Measurements from ENCODE around the gene PHRF1. TPM values are rescaled to one million over a fixed set of nuclear protein-coding genes. Genes with fewer than 3 reads are reported as not detected.
A peak's percentile ranks its signal among the peaks of the same experiment; 100 is the strongest.

The PHRF1 gene
- total RNA-seq, 3 donors from 2014 or later (not counting 1 experiment from before 2014, with no cell fraction given), result 46.1 to 52.0 (median 46.9) TPM

DNA sequence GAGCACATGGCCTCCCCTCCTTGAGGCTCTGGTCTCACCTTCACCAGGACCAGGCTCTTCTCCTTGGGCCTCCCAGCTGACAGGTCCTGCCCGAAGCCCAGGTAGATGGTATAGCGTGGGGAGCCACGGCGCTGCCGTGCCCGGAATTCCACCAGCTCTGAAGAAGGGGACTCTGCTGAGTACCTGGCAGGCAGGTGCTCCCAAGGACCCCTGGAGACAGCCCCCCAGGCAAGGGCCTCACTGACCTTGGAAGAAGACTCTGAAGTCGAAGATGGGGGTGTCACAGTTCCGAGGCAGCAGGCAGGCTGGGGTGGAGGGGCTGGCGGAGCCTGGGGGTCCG, 36.7 kb downstream of the PHRF1 start:
- DNase-seq (no peak), ATAC-seq (no peak)
- intact Hi-C loops (cut with micrococcal nuclease), result loop anchor here (10.0 kb wide), 1 partner anchor 112 kb away; no protein-coding TSS in a partner anchor
- H3K27me3 Mint-ChIP-seq (ENCODE audit: low read depth in 2 of 2), result no peaks in the 10 kb centered on the region
- peaks cover 39% of the 10 kb centered on the region for H3K4me1 ChIP-seq (ENCODE audit: control insufficient read depth, insufficient read depth, low read length)
- no peak overlapping the region for H3K27ac ChIP-seq (ENCODE audit: low read length)
- H3K4me1 Mint-ChIP-seq, result peaks cover 6 to 22% of the 10 kb centered on the region in 2 donors
- H3K27me3 ChIP-seq (ENCODE audit: control insufficient read depth, insufficient read depth, low read length), result no peaks in the 10 kb centered on the region
- H3K4me3 Mint-ChIP-seq, result no peak overlapping the region
- H3K36me3 Mint-ChIP-seq, result no peaks in the 10 kb centered on the region
- no peak overlapping the region for H3K4me3 ChIP-seq (ENCODE audit: low read length)
- no peaks in the 10 kb centered on the region for H3K9me3 Mint-ChIP-seq
- H3K9me3 ChIP-seq (ENCODE audit: control insufficient read depth, insufficient read depth, low read length), result no peaks in the 10 kb centered on the region
- peak overlapping the region; percentile 83 to 89 for H3K27ac Mint-ChIP-seq
- 98% methylated on average over 10 of the region's 10 CpGs for WGBS (ENCODE audit: insufficient coverage)
- peaks cover 62% of the 10 kb centered on the region for H3K36me3 ChIP-seq (ENCODE audit: control insufficient read depth, insufficient read depth, low read length)
- TF ChIP-seq, protein P1, sequence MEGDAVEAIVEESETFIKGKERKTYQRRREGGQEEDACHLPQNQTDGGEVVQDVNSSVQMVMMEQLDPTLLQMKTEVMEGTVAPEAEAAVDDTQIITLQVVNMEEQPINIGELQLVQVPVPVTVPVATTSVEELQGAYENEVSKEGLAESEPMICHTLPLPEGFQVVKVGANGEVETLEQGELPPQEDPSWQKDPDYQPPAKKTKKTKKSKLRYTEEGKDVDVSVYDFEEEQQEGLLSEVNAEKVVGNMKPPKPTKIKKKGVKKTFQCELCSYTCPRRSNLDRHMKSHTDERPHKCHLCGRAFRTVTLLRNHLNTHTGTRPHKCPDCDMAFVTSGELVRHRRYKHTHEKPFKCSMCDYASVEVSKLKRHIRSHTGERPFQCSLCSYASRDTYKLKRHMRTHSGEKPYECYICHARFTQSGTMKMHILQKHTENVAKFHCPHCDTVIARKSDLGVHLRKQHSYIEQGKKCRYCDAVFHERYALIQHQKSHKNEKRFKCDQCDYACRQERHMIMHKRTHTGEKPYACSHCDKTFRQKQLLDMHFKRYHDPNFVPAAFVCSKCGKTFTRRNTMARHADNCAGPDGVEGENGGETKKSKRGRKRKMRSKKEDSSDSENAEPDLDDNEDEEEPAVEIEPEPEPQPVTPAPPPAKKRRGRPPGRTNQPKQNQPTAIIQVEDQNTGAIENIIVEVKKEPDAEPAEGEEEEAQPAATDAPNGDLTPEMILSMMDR (IDR thresholded peaks at IDR 0.05), result no peak

DNA sequence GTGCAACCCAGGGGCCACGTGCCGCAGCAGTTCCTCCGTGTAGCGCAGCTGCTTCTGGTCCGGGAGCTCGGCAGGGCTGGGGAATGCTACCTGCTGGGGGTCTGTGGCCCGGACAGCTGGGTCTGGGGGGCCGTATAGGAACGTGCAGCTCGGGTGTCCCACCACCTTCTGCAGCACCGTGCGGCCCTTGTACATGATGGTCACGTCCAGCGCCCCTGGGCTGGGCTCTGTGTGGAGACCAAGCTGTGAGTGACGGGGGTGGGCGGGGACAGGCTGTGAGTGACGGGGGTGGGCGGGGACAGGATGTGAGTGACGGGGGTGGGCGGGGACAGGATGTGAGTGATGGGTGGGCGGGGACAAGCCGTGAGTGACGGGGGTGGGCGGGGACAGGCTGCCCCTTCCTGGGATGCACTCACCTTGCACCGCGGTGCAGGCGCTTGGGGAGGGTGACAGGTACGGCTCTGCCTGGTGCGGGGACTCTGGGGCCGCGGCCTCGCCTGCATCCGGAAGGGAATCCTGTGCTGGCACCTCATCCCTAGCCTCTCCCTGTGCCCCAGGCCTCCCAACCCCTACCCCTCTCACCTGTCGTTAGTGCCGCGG, 37.2 kb downstream of the PHRF1 start:
- Histone ChIP-seq H3K9me3 (ENCODE audit: control insufficient read depth, insufficient read depth, low read length) (no peaks in the 10 kb centered on the region), H3K27ac (ENCODE audit: low read length) (no peak overlapping the region), H3K4me1 (ENCODE audit: control insufficient read depth, insufficient read depth, low read length) (peaks cover 39% of the 10 kb centered on the region), H3K36me3 (ENCODE audit: control insufficient read depth, insufficient read depth, low read length) (peaks cover 57% of the 10 kb centered on the region), H3K27me3 (ENCODE audit: control insufficient read depth, insufficient read depth, low read length) (no peaks in the 10 kb centered on the region), H3K4me3 (ENCODE audit: low read length) (no peak overlapping the region)
- Mint-ChIP-seq H3K4me1 (peaks cover 6 to 22% of the 10 kb centered on the region in 2 donors), H3K27ac (peak overlapping the region; percentile 89), H3K9me3 (no peaks in the 10 kb centered on the region), H3K36me3 (no peaks in the 10 kb centered on the region), H3K4me3 (no peak overlapping the region), H3K27me3 (ENCODE audit: low read depth in 2 of 2) (no peaks in the 10 kb centered on the region)
- DNase-seq, result peak; percentile 55 to 90
- peak; percentile 23 to 47 (median 28) for ATAC-seq
- intact Hi-C loops (cut with micrococcal nuclease), result loop anchor here (10.0 kb wide), 1 partner anchor 111 kb away; no protein-coding TSS in a partner anchor
- TF ChIP-seq, protein P1 (IDR thresholded peaks at IDR 0.05), result no peak
- WGBS (ENCODE audit: insufficient coverage), result 85% methylated on average over 30 of the region's 36 CpGs

DNA sequence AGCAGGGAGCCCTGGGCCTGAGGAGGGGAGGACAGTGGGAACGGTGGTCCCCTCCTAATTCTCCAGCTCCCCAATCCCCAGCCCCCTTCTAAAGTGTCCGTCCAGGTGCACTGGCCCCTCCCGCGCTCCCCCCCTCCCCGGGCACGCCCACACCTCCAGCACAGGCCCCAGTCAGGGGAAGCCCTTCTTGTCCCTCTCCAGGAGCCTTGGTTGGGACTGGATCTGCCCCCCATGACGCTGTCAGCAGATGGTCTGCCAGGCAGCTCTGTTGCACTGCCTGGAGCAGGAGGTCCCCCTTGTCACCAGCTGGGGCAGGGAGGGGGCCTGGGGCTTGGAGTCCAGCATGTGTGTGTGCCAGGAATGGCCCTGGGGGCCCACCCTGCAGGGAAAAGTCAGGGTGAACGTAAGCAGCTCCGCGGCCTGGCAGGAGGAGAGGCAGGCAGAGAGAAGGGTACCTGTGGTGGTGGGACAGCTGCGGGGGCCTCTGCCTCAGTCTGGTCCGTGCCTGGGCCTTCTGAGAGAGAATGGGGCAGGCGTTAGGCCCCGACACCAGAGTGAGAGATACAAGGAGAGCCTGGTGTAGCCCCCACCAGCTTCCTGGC, 37.9 kb downstream of the PHRF1 start:
- Histone ChIP-seq H3K4me3 (ENCODE audit: low read length) (no peak overlapping the region), H3K9me3 (ENCODE audit: control insufficient read depth, insufficient read depth, low read length) (no peaks in the 10 kb centered on the region), H3K36me3 (ENCODE audit: control insufficient read depth, insufficient read depth, low read length) (peaks cover 50% of the 10 kb centered on the region), H3K4me1 (ENCODE audit: control insufficient read depth, insufficient read depth, low read length) (peaks cover 39% of the 10 kb centered on the region), H3K27me3 (ENCODE audit: control insufficient read depth, insufficient read depth, low read length) (no peaks in the 10 kb centered on the region), H3K27ac (ENCODE audit: low read length) (peak overlapping the region; percentile 14)
- Mint-ChIP-seq H3K4me1 (peaks cover 6 to 22% of the 10 kb centered on the region in 2 donors), H3K4me3 (peak overlapping the region; percentile 75), H3K36me3 (no peaks in the 10 kb centered on the region), H3K27me3 (ENCODE audit: low read depth in 2 of 2) (no peaks in the 10 kb centered on the region), H3K9me3 (no peaks in the 10 kb centered on the region), H3K27ac (peak overlapping the region; percentile 89)
- intact Hi-C loops (cut with micrococcal nuclease), result loop anchor here (10.0 kb wide), 1 partner anchor 111 kb away; no protein-coding TSS in a partner anchor
- peak in 1 of 2 donors; percentile 40 for DNase-seq
- TF ChIP-seq, protein P1 (IDR thresholded peaks at IDR 0.05), result no peak
- 86% methylated on average over 14 of the region's 14 CpGs for WGBS (ENCODE audit: insufficient coverage)
- ATAC-seq, result no peak

Data from natural killer cell (primary cell).